Heart left ventricle (tissue), 16 donors: ENCODE data around the gene SDHB. TPM values are rescaled to one million over a fixed set of nuclear protein-coding genes. Genes with fewer than 3 reads are reported as not detected.
"Not testable (repeated sequence)": the region's sequence is repeated elsewhere in the genome, so short reads cannot be mapped to it uniquely, and the experiment has no call there.

Source experiments
- ATAC-seq, 4 donors: fragments of 200-7000 bp; cut with Tn5 transposase; one replicate each; pipeline ENCODE4 v1.9.1; 2020 to 2022; ENCODE audit warnings: moderate library complexity in 4 of 4, mild to moderate bottlenecking in 3 of 4, moderate number of reproducible peaks in 1 of 4
- DNase-seq, 5 donors: peaks; one replicate each; pipeline ENCODE4 v3.0.0-alpha.2; 2020
- H3K27ac ChIP-seq, 12 donors: fragments of 200-600 bp; sonication (generic) in 4 of 12; one replicate each; pipeline versions ENCODE4 v1.5.0 to v1.8.0; 2016 to 2022; ENCODE audit warnings: mild to moderate bottlenecking in 2 of 12
- H3K27me3 ChIP-seq, 9 donors: fragments of 200-600 bp; sonication (generic) in 2 of 9; one replicate each; pipeline versions ENCODE4 v1.5.1 to v1.8.0; 2016 to 2022; ENCODE audit warnings: mild to moderate bottlenecking in 3 of 9
- H3K36me3 ChIP-seq, 9 donors: fragments of 200-600 bp; sonication (generic) in 2 of 9; one replicate each; pipeline versions ENCODE4 v1.5.0 to v1.8.0; 2018 to 2022; ENCODE audit warnings: mild to moderate bottlenecking in 2 of 9
- H3K4me1 ChIP-seq, 12 donors: fragments of 200-600 bp; sonication (generic) in 4 of 12; one replicate each; pipeline versions ENCODE4 v1.5.0 to v1.8.0; 2016 to 2022; ENCODE audit warnings: mild to moderate bottlenecking in 3 of 12
- H3K4me3 ChIP-seq, 12 donors: fragments of 200-600 bp; sonication (generic) in 4 of 12; one replicate each; pipeline versions ENCODE4 v1.5.0 to v1.8.0; 2017 to 2022; ENCODE audit warnings: mild to moderate bottlenecking in 9 of 12, moderate library complexity in 4 of 12
- H3K9me3 ChIP-seq, 12 donors: fragments of 200-600 bp; sonication (generic) in 4 of 12; one replicate each; pipeline versions ENCODE4 v1.5.0 to v1.8.0; 2016 to 2022; ENCODE audit warnings: mild to moderate bottlenecking in 1 of 12
- POLR2A ChIP-seq, 2 donors: fragments of 450-650 bp; IDR thresholded peaks; one replicate each; pipeline ENCODE4 v1.6.1; 2017; ENCODE audit warnings: antibody characterized with exemption in 2 of 2, mild to moderate bottlenecking in 2 of 2, moderate library complexity in 2 of 2
- WGBS, 4 donors: extraction: QIAGEN DNeasy Blood & Tissue Kit in 2 of 4; methylation state at CpG; one replicate each; pipeline versions ENCODE4 v1.1.5 to v1.1.7; 2013 to 2018; 5-methylcytosine and 5-hydroxymethylcytosine counted together
- intact Hi-C, 10 donors: fragments of 100-400 bp; cut with DNase I; formaldehyde crosslinking; loops; one replicate each; pipeline versions ENCODE4 v1.11.1 to v1.14.2; 2022
- polyA plus RNA-seq, 2 donors: library from polyadenylated mRNA; stranded (reverse); fragments of 200-250 nt; gene quantifications; one replicate each; pipeline ENCODE4 v1.2.3, GENCODE V29; 2013
- total RNA-seq, 9 donors: library from RNA; depleted of rRNA in 2 of 9; stranded (reverse); fragments of >200 nt in 2 of 9; fragmentation: NEBNext Ultra II Directional in 3 of 9; extraction: Animal tissue kit (Norgen Biotek cat#: 25700) in 3 of 9; gene quantifications; one replicate each; pipeline versions ENCODE4 v1.1.0 to v1.2.4, GENCODE V29; 2016 to 2023
- TF ChIP-seq, protein P1 (sequence below), 12 donors: fragments of 200-600 bp; sonication (generic) in 4 of 12; IDR thresholded peaks; one replicate each; pipeline versions ENCODE4 v1.5.0 to v1.8.0; 2018 to 2022; ENCODE audit warnings: antibody characterized with exemption in 12 of 12, mild to moderate bottlenecking in 5 of 12
- donor health status: ischemic (EF 13 %, LVEDD 7.1; RV severe dilation, severe dysfunction).
- donor health status: healthy with polysubstance abuse.
- donor health status: DM: no; HTN: yes; CAD: no.
- donor health status: DM: no; HTN: no; CAD: no.
- donor health status: ischemic (EF 25% LVEDD 6.9; RV normal size, moderate dysfunction).
- donor health status: ischemic (EF 25% LVEDD 5.7; RV mildly dilated, moderate dysfunction).
- donor health status: healthy.
- donor health status: DM: yes; HTN: yes; CAD: no.
- donor health status: ischemic (EF 35%, LVEDD 5.7; RV mildly dilated, moderate dysfunction).
- donor health status: nonischemic (EF 11% LVEDD 7.7; RV severe dilation, severe dysfunction).
- donor health status: DM: yes; HTN: yes; CAD: no.
- donor health status: PGD.
- donor health status: ischemic (EF 29% LVEDD 5.4; RV normal size, mild dysfunction).
- donor health status: nonischemic (EF 23%, LVEDD 6.1; RV moderate dilation, normal function).

The SDHB gene
- total and polyA plus RNA-seq, 11 donors = 174 to 617 (median 341) TPM

DNA sequence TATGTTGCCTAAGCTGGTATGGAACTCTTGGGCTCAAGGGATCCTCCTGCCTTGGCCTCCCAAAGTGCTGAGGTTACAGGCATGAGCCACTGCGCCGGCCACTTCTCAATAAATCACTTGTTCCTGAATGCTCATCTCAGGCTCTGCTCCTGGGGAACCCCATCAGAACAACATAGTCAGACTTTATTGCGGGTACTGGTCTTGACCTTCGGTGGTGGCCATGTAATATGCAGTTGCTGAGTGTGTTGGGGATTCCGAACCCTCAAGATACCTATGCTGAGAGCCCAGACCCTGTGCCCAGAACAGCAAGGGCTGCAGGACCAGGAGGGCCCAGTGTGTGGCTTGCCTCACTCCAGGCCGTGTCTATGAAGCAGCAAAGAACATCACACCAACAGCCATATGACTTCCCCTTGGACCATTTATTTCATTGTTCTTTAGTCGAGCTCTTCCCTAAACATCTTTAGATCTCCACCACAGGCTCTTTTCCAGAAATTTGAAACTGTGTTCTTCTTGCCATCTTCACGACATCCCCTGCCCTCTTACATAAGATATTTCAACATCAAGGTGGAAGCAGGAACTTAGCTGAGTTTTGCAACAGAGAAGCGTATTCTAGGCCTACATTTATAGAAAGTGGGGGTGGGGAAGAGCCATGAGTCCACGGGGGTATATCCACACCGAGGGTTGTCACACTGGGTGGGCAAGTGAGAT, 12.7 kb upstream of the SDHB start:
- ATAC-seq (peak in 1 of 4 donors; percentile 40), DNase-seq (no peak)
- TF ChIP-seq, protein P1, sequence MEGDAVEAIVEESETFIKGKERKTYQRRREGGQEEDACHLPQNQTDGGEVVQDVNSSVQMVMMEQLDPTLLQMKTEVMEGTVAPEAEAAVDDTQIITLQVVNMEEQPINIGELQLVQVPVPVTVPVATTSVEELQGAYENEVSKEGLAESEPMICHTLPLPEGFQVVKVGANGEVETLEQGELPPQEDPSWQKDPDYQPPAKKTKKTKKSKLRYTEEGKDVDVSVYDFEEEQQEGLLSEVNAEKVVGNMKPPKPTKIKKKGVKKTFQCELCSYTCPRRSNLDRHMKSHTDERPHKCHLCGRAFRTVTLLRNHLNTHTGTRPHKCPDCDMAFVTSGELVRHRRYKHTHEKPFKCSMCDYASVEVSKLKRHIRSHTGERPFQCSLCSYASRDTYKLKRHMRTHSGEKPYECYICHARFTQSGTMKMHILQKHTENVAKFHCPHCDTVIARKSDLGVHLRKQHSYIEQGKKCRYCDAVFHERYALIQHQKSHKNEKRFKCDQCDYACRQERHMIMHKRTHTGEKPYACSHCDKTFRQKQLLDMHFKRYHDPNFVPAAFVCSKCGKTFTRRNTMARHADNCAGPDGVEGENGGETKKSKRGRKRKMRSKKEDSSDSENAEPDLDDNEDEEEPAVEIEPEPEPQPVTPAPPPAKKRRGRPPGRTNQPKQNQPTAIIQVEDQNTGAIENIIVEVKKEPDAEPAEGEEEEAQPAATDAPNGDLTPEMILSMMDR (IDR thresholded peaks at IDR 0.05) = no peak
- TF ChIP-seq POLR2A (IDR thresholded peaks at IDR 0.05) = no peak
- H3K4me1 ChIP-seq = peaks cover 0 to 15% (median 2%) of the 10 kb centered on the region in 12 donors
- H3K36me3 ChIP-seq = no peaks in the 10 kb centered on the region
- no peaks in the 10 kb centered on the region for H3K27me3 ChIP-seq
- H3K9me3 ChIP-seq = peaks cover 0 to 15% (median 4%) of the 10 kb centered on the region in 12 donors
- H3K4me3 ChIP-seq = no peak overlapping the region
- peak overlapping the region in 1 of 12 donors; percentile 25 for H3K27ac ChIP-seq
- 84 to 89% (median 86%) methylated on average over 11 of the region's 11 CpGs for WGBS, 4 donors
- intact Hi-C loops = loop anchor here in 2 of 10 donors (10.0 kb wide), 1 partner anchor 58 kb away; no protein-coding TSS in a partner anchor

DNA sequence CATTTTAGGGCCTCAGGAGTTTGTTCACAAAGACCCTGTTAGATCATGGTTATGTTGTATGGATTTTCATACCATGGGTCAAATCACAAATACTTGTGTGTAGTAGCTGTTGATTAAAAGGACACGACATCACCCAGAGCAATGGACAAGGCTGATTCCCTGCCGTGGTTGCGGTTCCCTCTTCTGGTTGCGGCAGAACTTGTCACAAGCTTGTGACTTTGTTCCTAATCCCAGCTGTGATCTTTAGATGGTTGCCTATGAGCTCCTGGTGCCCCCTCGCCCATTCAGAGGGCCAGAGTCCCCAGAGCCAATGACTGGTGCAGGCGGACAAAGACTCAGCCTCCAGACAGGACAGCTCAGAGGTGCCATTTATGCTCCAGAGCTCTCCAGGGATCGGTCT, 11.8 kb upstream of the SDHB start:
- 75 to 83% (median 81%) methylated on average over 7 of the region's 7 CpGs for WGBS, 4 donors
- intact Hi-C loops = loop anchor here in 2 of 10 donors (10.0 kb wide), 1 partner anchor 59 kb away; no protein-coding TSS in a partner anchor
- no peaks in the 10 kb centered on the region for H3K27me3 ChIP-seq
- ATAC-seq (no peak), DNase-seq (no peak)
- peak overlapping the region in 1 of 12 donors; percentile 42 for H3K27ac ChIP-seq
- peaks cover 0 to 15% (median 4%) of the 10 kb centered on the region in 12 donors for H3K9me3 ChIP-seq
- no peaks in the 10 kb centered on the region for H3K36me3 ChIP-seq
- no peak overlapping the region for H3K4me3 ChIP-seq
- peaks cover 0 to 15% (median 2%) of the 10 kb centered on the region in 12 donors for H3K4me1 ChIP-seq
- TF ChIP-seq POLR2A (IDR thresholded peaks at IDR 0.05) = no peak
- TF ChIP-seq, protein P1 (IDR thresholded peaks at IDR 0.05) = no peak

DNA sequence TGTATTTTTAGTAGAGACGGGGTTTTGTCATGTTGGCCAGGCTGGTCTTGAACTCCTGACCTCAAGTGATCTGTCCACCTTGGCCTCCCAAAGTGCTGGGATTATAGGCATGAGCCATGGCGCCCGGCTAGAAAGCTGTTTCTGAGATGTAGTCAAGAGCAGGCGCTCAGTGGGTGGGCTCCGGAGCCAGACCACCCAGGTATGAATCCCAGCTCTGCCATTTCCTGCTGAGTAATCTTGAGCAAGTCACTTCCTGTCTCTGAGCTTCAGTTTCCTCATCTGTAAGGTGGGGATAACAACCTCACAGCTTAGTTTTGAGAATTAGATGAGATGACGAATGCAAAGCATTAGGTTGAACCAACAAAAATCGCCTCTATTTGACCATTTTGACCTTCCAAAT, 8.9 kb upstream of the SDHB start:
- Histone ChIP-seq H3K4me1 (peaks cover 0 to 20% (median 2%) of the 10 kb centered on the region in 12 donors), H3K9me3 (peaks cover 0 to 15% (median 4%) of the 10 kb centered on the region in 12 donors)
- not testable (repeated sequence) for H3K27me3 ChIP-seq, H3K36me3 ChIP-seq, H3K4me3 ChIP-seq, ATAC-seq, H3K27ac ChIP-seq, DNase-seq
- intact Hi-C loops = loop anchor here in 3 of 10 donors (2.0 to 10.0 kb wide), 3 partner anchors 60 to 174 kb away; no protein-coding TSS in a partner anchor
- 73 to 87% (median 82%) methylated on average over 7 of the region's 7 CpGs for WGBS, 4 donors

DNA sequence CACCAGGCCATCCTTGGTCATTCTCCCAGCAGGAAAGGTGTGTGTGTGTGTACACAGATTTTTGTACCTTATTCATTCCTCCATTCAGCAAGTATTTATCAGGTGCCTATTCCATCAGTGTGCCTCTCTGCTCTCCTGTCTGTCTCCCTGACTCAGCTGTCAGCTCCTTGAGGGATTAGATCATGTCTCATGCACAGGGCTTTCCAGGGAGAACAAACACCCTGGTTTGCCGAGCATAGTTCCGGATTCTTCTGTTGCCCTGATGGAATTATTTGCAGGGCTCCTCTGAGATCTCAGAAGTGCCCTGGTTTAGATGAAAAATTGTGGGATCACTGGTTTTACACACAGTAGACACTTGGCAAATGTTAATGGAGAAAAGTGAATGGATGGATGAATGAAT, 8.1 kb upstream of the SDHB start:
- H3K4me1 ChIP-seq = peaks cover 0 to 20% (median 2%) of the 10 kb centered on the region in 12 donors

More for the DNA sequence above, 8.1 kb upstream of the SDHB start:
- TF ChIP-seq POLR2A (IDR thresholded peaks at IDR 0.05) = no peak
- TF ChIP-seq, protein P1 (IDR thresholded peaks at IDR 0.05) = no peak
- Histone ChIP-seq H3K9me3 (peaks cover 0 to 15% (median 4%) of the 10 kb centered on the region in 12 donors), H3K27me3 (no peaks in the 10 kb centered on the region), H3K4me3 (no peak overlapping the region), H3K36me3 (no peaks in the 10 kb centered on the region), H3K27ac (no peak overlapping the region)
- intact Hi-C loops = loop anchor here in 5 of 10 donors (2.0 to 10.0 kb wide), 3 partner anchors 60 to 175 kb away; no protein-coding TSS in a partner anchor
- 51 to 75% (median 60%) methylated on average over 2 of the region's 2 CpGs for WGBS, 4 donors
- DNase-seq = no peak
- ATAC-seq = no peak
